Lung (tissue), 12 donors: ENCODE results near the gene HOMER2. TPM values are rescaled to one million over a fixed set of nuclear protein-coding genes. Genes with fewer than 3 reads are reported as not detected.

ENCODE experiments used
- ATAC-seq: fragments of 200-7000 bp; cut with Tn5 transposase; one replicate; pipeline ENCODE4 v1.9.1; 2020; ENCODE audit warnings: moderate number of reproducible peaks; ENCODE audit not compliant: insufficient read depth, low FRiP score
- DNase-seq, 3 donors: peaks; one replicate each; pipeline ENCODE4 v3.0.0-alpha.2; 2013 to 2017
- H3K27ac ChIP-seq, 2 donors: one replicate each; pipeline ENCODE4 v1.5.1; 2013; ENCODE audit warnings: mild to moderate bottlenecking in 2 of 2, moderate library complexity in 2 of 2, control low read depth in 1 of 2, inconsistent platforms in 1 of 2, low read depth in 1 of 2, low read length in 1 of 2
- H3K27me3 ChIP-seq, 3 donors: one replicate each; pipeline ENCODE4 v1.5.1; 2013; ENCODE audit warnings: low read length in 2 of 3; ENCODE audit not compliant: control insufficient read depth in 3 of 3, insufficient read depth in 3 of 3
- H3K36me3 ChIP-seq, 4 donors: one replicate each; pipeline ENCODE4 v1.5.1; 2013; ENCODE audit warnings: low read length in 4 of 4, mild to moderate bottlenecking in 1 of 4, moderate library complexity in 1 of 4; ENCODE audit not compliant: control insufficient read depth in 4 of 4, insufficient read depth in 4 of 4
- H3K4me1 ChIP-seq, 5 donors: one replicate each; pipeline ENCODE4 v1.5.1; 2013; ENCODE audit warnings: low read length in 5 of 5, mild to moderate bottlenecking in 2 of 5, moderate library complexity in 1 of 5; ENCODE audit not compliant: control insufficient read depth in 5 of 5, insufficient read depth in 5 of 5
- H3K4me3 ChIP-seq: one replicate; pipeline ENCODE4 v1.5.1; 2013; ENCODE audit warnings: mild to moderate bottlenecking, control low read depth, moderate library complexity
- H3K9ac ChIP-seq, 2 donors: one replicate each; pipeline ENCODE4 v1.5.1; 2013; ENCODE audit warnings: low read length in 2 of 2, control low read depth in 1 of 2; ENCODE audit not compliant: insufficient read depth in 1 of 2
- H3K9me3 ChIP-seq, 4 donors: one replicate each; pipeline ENCODE4 v1.5.1; 2013; ENCODE audit warnings: low read length in 3 of 4, mild to moderate bottlenecking in 1 of 4, moderate library complexity in 1 of 4; ENCODE audit not compliant: control insufficient read depth in 4 of 4, insufficient read depth in 3 of 4
- CTCF ChIP-seq: IDR thresholded peaks from 2 replicates; pipeline ENCODE4 v1.5.1; 2012; ENCODE audit warnings: mild to moderate bottlenecking; ENCODE audit errors: control extremely low read depth, extremely low read depth
- WGBS, 2 donors: extraction: QIAGEN DNeasy Blood & Tissue Kit; methylation state at CpG; one replicate each; pipeline ENCODE4 v1.1.7; 2013; 5-methylcytosine and 5-hydroxymethylcytosine counted together
- polyA plus RNA-seq, 2 donors: library from polyadenylated mRNA; stranded (reverse); fragments of 200-250 nt; gene quantifications; one replicate each; pipeline ENCODE4 v1.2.1, GENCODE V29; 2013
- total RNA-seq, 2 donors: library from RNA; depleted of rRNA in 1 of 2; stranded (reverse); fragments of >200 nt in 1 of 2; gene quantifications; one replicate each; pipeline ENCODE4 v1.2.1, GENCODE V29; 2014 to 2021
- donor health status: control.
- donor health status: control.
- donor health status: Bipolar disorder and iron deficiency.
- donor health status: healthy.
- donor health status: DM: yes; HTN: yes; CAD: no.

HOMER2 gene
- total and polyA plus RNA-seq, 4 donors: 7.5 to 18.1 (median 11.6) TPM

- DNase-seq: no peak
- WGBS, 2 donors: 78 to 79% methylated on average over 7 of the region's 7 CpGs
- Histone ChIP-seq H3K36me3 (no peaks in the 10 kb centered on the region), H3K4me3 (no peak overlapping the region), H3K9ac (no peak overlapping the region), H3K27ac (no peak overlapping the region), H3K27me3 (no peaks in the 10 kb centered on the region), H3K9me3 (no peaks in the 10 kb centered on the region), H3K4me1 (peaks cover 0 to 3% (median 0%) of the 10 kb centered on the region in 5 donors)
- ATAC-seq: no peak
- no peak for TF ChIP-seq CTCF
These were observed 79.4 kb downstream of the HOMER2 start for GRCh38 chr15:82873000-82873680.

GRCh38 chr15:82871832-82872484 is 80.6 kb downstream of the HOMER2 start:
- Histone ChIP-seq H3K4me1 (peaks cover 0 to 3% (median 0%) of the 10 kb centered on the region in 5 donors), H3K27ac (no peak overlapping the region), H3K9ac (no peak overlapping the region), H3K4me3 (no peak overlapping the region), H3K9me3 (no peaks in the 10 kb centered on the region), H3K27me3 (no peaks in the 10 kb centered on the region), H3K36me3 (no peaks in the 10 kb centered on the region)
- DNase-seq (no peak), ATAC-seq (no peak)
- no peak for TF ChIP-seq CTCF
- 53 to 71% methylated on average over 7 of the region's 7 CpGs for WGBS, 2 donors

- no peaks in the 10 kb centered on the region for H3K9me3 ChIP-seq
- no peak for DNase-seq
- peaks cover 0 to 3% (median 0%) of the 10 kb centered on the region in 5 donors for H3K4me1 ChIP-seq
- no peak overlapping the region for H3K27ac ChIP-seq
- TF ChIP-seq CTCF: no peak
- ATAC-seq: no peak
- H3K9ac ChIP-seq: no peak overlapping the region
- no peak overlapping the region for H3K4me3 ChIP-seq
- H3K36me3 ChIP-seq: no peaks in the 10 kb centered on the region
- WGBS, 2 donors: 22 to 45% methylated on average over 5 of the region's 5 CpGs
- no peaks in the 10 kb centered on the region for H3K27me3 ChIP-seq
These were observed 81.2 kb downstream of the HOMER2 start for GRCh38 chr15:82871358-82871757.
